Loucy (cell line): ENCODE data around the gene OLFM1.

Experiments used
- H2AFZ ChIP-seq: fragments of 200-600 bp; sonication (generic); 2 replicates; pipeline ENCODE4 v1.6.0; 2016; ENCODE audit warnings: antibody characterized with exemption, mild to moderate bottlenecking, low read length, moderate library complexity
- H3F3A ChIP-seq: fragments of 200-600 bp; 2 replicates; pipeline ENCODE4 v1.6.0; 2016; ENCODE audit warnings: antibody characterized with exemption, low read depth, mild to moderate bottlenecking
- H3K27me3 ChIP-seq: fragments of 200-600 bp; sonication (generic); 2 replicates; pipeline ENCODE4 v1.6.1; 2014; ENCODE audit warnings: low read length, mild to moderate bottlenecking; ENCODE audit not compliant: insufficient read depth, poor library complexity, severe bottlenecking
- H3K36me3 ChIP-seq: fragments of 200-600 bp; sonication (generic); 2 replicates; pipeline ENCODE4 v1.6.1; 2016; ENCODE audit warnings: low read length; ENCODE audit not compliant: insufficient read depth
- H3K4me1 ChIP-seq: fragments of 200-600 bp; sonication (generic); 2 replicates; pipeline ENCODE4 v1.5.1; 2014; ENCODE audit warnings: low read length, mild to moderate bottlenecking; ENCODE audit not compliant: insufficient read depth, poor library complexity, severe bottlenecking
- H3K4me2 ChIP-seq: fragments of 200-600 bp; sonication (generic); 2 replicates; pipeline ENCODE4 v1.6.0; 2014; ENCODE audit warnings: antibody characterized with exemption, low read length, low read depth, mild to moderate bottlenecking; ENCODE audit not compliant: poor library complexity, severe bottlenecking
- H3K4me3 ChIP-seq: fragments of 200-600 bp; sonication (generic); 2 replicates; pipeline ENCODE4 v1.5.1; 2014; ENCODE audit warnings: low read length, mild to moderate bottlenecking, mixed read lengths; ENCODE audit not compliant: poor library complexity, severe bottlenecking
- H3K79me2 ChIP-seq: fragments of 200-600 bp; sonication (generic); 2 replicates; pipeline ENCODE4 v1.6.1; 2014; ENCODE audit warnings: low read length; ENCODE audit not compliant: insufficient read depth
- H3K9ac ChIP-seq: fragments of 200-600 bp; sonication (generic); 2 replicates; pipeline ENCODE4 v1.6.0; 2014; ENCODE audit warnings: mild to moderate bottlenecking, low read depth, low read length, moderate library complexity; ENCODE audit not compliant: poor library complexity, severe bottlenecking
- H3K9me2 ChIP-seq: fragments of 200-600 bp; sonication (generic); replicated peaks from 2 replicates; pipeline ENCODE4 v1.6.1; 2016; ENCODE audit warnings: low read depth, low read length, mixed read lengths
- H3K9me3 ChIP-seq: fragments of 200-600 bp; sonication (generic); 2 replicates; pipeline ENCODE4 v1.6.1; 2014; ENCODE audit warnings: mild to moderate bottlenecking, antibody characterized with exemption, low read length, low read depth; ENCODE audit not compliant: insufficient read depth
- H4K20me1 ChIP-seq: fragments of 200-600 bp; sonication (generic); 2 replicates; pipeline ENCODE4 v1.6.0; 2014; ENCODE audit warnings: antibody characterized with exemption, low read length, mild to moderate bottlenecking; ENCODE audit not compliant: insufficient read depth, poor library complexity, severe bottlenecking
- CTCF ChIP-seq: fragments of 200-600 bp; sonication (generic); conservative IDR thresholded peaks from 2 replicates; pipeline ENCODE4 v1.5.1; 2014; ENCODE audit warnings: mild to moderate bottlenecking, antibody characterized with exemption, low read length
- EZH2phosphoT487 ChIP-seq: fragments of 200-600 bp; IDR thresholded peaks from 2 replicates; pipeline ENCODE4 v1.6.1; 2018; ENCODE audit warnings: antibody characterized with exemption, mild to moderate bottlenecking, moderate library complexity, borderline replicate concordance

The OLFM1 gene

GRCh38 chr9:135074354-135075233, 12.9 kb upstream of the OLFM1 start:
- H3K27me3 ChIP-seq: no peaks in the 10 kb centered on the region
- no peaks in the 10 kb centered on the region for H3K4me1 ChIP-seq
- no peaks in the 10 kb centered on the region for H3K9me3 ChIP-seq
- no peaks in the 10 kb centered on the region for H3K36me3 ChIP-seq
- H4K20me1 ChIP-seq: no peaks in the 10 kb centered on the region
- no peaks in the 10 kb centered on the region for H3K79me2 ChIP-seq
- no peaks in the 10 kb centered on the region for H3F3A ChIP-seq
- no peaks in the 10 kb centered on the region for H3K9me2 ChIP-seq
- no peak for TF ChIP-seq EZH2phosphoT487
- no peak for TF ChIP-seq CTCF
- no peak overlapping the region for H2AFZ ChIP-seq
- H3K4me2 ChIP-seq: no peak overlapping the region
- no peak overlapping the region for H3K4me3 ChIP-seq
- no peak overlapping the region for H3K9ac ChIP-seq

- H2AFZ ChIP-seq: no peak overlapping the region
- H3K27me3 ChIP-seq: no peaks in the 10 kb centered on the region
- H3K4me2 ChIP-seq: no peak overlapping the region
Observed at GRCh38 chr9:135075234-135076142, 12.0 kb upstream of the OLFM1 start.

More at GRCh38 chr9:135075234-135076142, 12.0 kb upstream of the OLFM1 start:
- TF ChIP-seq CTCF (no peak), EZH2phosphoT487 (no peak)
- no peaks in the 10 kb centered on the region for H3K9me2 ChIP-seq
- no peaks in the 10 kb centered on the region for H3K4me1 ChIP-seq
- H3K79me2 ChIP-seq: no peaks in the 10 kb centered on the region
- no peaks in the 10 kb centered on the region for H3F3A ChIP-seq
- H3K36me3 ChIP-seq: no peaks in the 10 kb centered on the region
- H3K9ac ChIP-seq: no peak overlapping the region
- no peaks in the 10 kb centered on the region for H4K20me1 ChIP-seq
- no peak overlapping the region for H3K4me3 ChIP-seq
- H3K9me3 ChIP-seq: no peaks in the 10 kb centered on the region
